ENCODE measurements around the gene RPRD2. TPM values are rescaled to one million over a fixed set of nuclear protein-coding genes. Genes with fewer than 3 reads are reported as not detected.

Gene RPRD2
- total RNA-seq, 1 donor from 2014 or later = 26.0 TPM

- Histone ChIP-seq H4K20me1 (ENCODE audit: insufficient read depth, low read length) (no peaks in the 10 kb centered on the region), H3K27me3 (ENCODE audit: insufficient read depth, low read length) (no peaks in the 10 kb centered on the region), H2AFZ (ENCODE audit: low read depth, low read length) (no peak overlapping the region), H3K9ac (ENCODE audit: low read length) (no peak overlapping the region), H3K27ac (ENCODE audit: low read depth, low read length) (no peak overlapping the region), H3K79me2 (ENCODE audit: insufficient read depth, low read length) (peaks cover 18% of the 10 kb centered on the region), H3K4me3 (ENCODE audit: insufficient read depth, low read depth, low read length) (no peak overlapping the region), H3K36me3 (ENCODE audit: insufficient read depth, low read length) (no peaks in the 10 kb centered on the region), H3K4me2 (ENCODE audit: low read length) (no peak overlapping the region), H3K4me1 (ENCODE audit: insufficient read depth, low read length) (peaks cover 21% of the 10 kb centered on the region), H3K9me3 (ENCODE audit: insufficient read depth, low read depth, low read length) (no peaks in the 10 kb centered on the region)
- TF ChIP-seq, protein P1, sequence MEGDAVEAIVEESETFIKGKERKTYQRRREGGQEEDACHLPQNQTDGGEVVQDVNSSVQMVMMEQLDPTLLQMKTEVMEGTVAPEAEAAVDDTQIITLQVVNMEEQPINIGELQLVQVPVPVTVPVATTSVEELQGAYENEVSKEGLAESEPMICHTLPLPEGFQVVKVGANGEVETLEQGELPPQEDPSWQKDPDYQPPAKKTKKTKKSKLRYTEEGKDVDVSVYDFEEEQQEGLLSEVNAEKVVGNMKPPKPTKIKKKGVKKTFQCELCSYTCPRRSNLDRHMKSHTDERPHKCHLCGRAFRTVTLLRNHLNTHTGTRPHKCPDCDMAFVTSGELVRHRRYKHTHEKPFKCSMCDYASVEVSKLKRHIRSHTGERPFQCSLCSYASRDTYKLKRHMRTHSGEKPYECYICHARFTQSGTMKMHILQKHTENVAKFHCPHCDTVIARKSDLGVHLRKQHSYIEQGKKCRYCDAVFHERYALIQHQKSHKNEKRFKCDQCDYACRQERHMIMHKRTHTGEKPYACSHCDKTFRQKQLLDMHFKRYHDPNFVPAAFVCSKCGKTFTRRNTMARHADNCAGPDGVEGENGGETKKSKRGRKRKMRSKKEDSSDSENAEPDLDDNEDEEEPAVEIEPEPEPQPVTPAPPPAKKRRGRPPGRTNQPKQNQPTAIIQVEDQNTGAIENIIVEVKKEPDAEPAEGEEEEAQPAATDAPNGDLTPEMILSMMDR (IDR thresholded peaks at IDR 0.05; ENCODE audit: insufficient read depth, low read depth, low read length) = no peak
- TF ChIP-seq EZH2 (IDR thresholded peaks at IDR 0.05; ENCODE audit: insufficient read depth, low read length) = no peak
- no peak for DNase-seq (ENCODE audit: low read depth)
- no peak for FAIRE-seq
- Mint-ChIP-seq H3K27ac (ENCODE audit: unreplicated experiment) (no peak overlapping the region), H3K27me3 (ENCODE audit: low read depth, unreplicated experiment) (no peaks in the 10 kb centered on the region), H3K4me3 (ENCODE audit: unreplicated experiment) (no peak overlapping the region), H3K36me3 (ENCODE audit: low read depth, unreplicated experiment) (peaks cover 20% of the 10 kb centered on the region), H3K9me3 (ENCODE audit: unreplicated experiment) (no peaks in the 10 kb centered on the region), H3K4me1 (ENCODE audit: low read depth, unreplicated experiment) (peaks cover 19% of the 10 kb centered on the region)
Measured at GRCh38 chr1:150512846-150513245, 148.9 kb downstream of the RPRD2 start.

- DNase-seq (ENCODE audit: low read depth) = no peak
- no peaks in the 10 kb centered on the region for H4K20me1 ChIP-seq (ENCODE audit: insufficient read depth, low read length)
- no peaks in the 10 kb centered on the region for H3K27me3 ChIP-seq (ENCODE audit: insufficient read depth, low read length)
- H3K79me2 ChIP-seq (ENCODE audit: insufficient read depth, low read length) = peaks cover 14% of the 10 kb centered on the region
- H3K27ac Mint-ChIP-seq (ENCODE audit: unreplicated experiment) = no peak overlapping the region
- no peak overlapping the region for H3K4me3 Mint-ChIP-seq (ENCODE audit: unreplicated experiment)
- no peaks in the 10 kb centered on the region for H3K27me3 Mint-ChIP-seq (ENCODE audit: low read depth, unreplicated experiment)
- FAIRE-seq = no peak
- no peak overlapping the region for H3K9ac ChIP-seq (ENCODE audit: low read length)
- no peak overlapping the region for H3K27ac ChIP-seq (ENCODE audit: low read depth, low read length)
- H3K36me3 ChIP-seq (ENCODE audit: insufficient read depth, low read length) = no peaks in the 10 kb centered on the region
- H3K9me3 Mint-ChIP-seq (ENCODE audit: unreplicated experiment) = no peaks in the 10 kb centered on the region
- H3K4me1 Mint-ChIP-seq (ENCODE audit: low read depth, unreplicated experiment) = peaks cover 15% of the 10 kb centered on the region
- TF ChIP-seq EZH2 (IDR thresholded peaks at IDR 0.05; ENCODE audit: insufficient read depth, low read length) = no peak
- TF ChIP-seq, protein P1 (IDR thresholded peaks at IDR 0.05; ENCODE audit: insufficient read depth, low read depth, low read length) = no peak
- H3K4me1 ChIP-seq (ENCODE audit: insufficient read depth, low read length) = peaks cover 15% of the 10 kb centered on the region
- H2AFZ ChIP-seq (ENCODE audit: low read depth, low read length) = no peak overlapping the region
- H3K9me3 ChIP-seq (ENCODE audit: insufficient read depth, low read depth, low read length) = no peaks in the 10 kb centered on the region
- no peak overlapping the region for H3K4me3 ChIP-seq (ENCODE audit: insufficient read depth, low read depth, low read length)
- peaks cover 16% of the 10 kb centered on the region for H3K36me3 Mint-ChIP-seq (ENCODE audit: low read depth, unreplicated experiment)
- H3K4me2 ChIP-seq (ENCODE audit: low read length) = no peak overlapping the region
Measured at GRCh38 chr1:150513351-150513791, 149.4 kb downstream of the RPRD2 start.

- Mint-ChIP-seq H3K27me3 (ENCODE audit: low read depth, unreplicated experiment) (no peaks in the 10 kb centered on the region), H3K27ac (ENCODE audit: unreplicated experiment) (no peak overlapping the region), H3K36me3 (ENCODE audit: low read depth, unreplicated experiment) (peaks cover 16% of the 10 kb centered on the region), H3K9me3 (ENCODE audit: unreplicated experiment) (no peaks in the 10 kb centered on the region), H3K4me3 (ENCODE audit: unreplicated experiment) (no peak overlapping the region), H3K4me1 (ENCODE audit: low read depth, unreplicated experiment) (peaks cover 11% of the 10 kb centered on the region)
- no peak for DNase-seq (ENCODE audit: low read depth)
- Histone ChIP-seq H3K36me3 (ENCODE audit: insufficient read depth, low read length) (no peaks in the 10 kb centered on the region), H3K79me2 (ENCODE audit: insufficient read depth, low read length) (peaks cover 5% of the 10 kb centered on the region), H3K27me3 (ENCODE audit: insufficient read depth, low read length) (no peaks in the 10 kb centered on the region), H3K4me1 (ENCODE audit: insufficient read depth, low read length) (peaks cover 7% of the 10 kb centered on the region), H3K9ac (ENCODE audit: low read length) (no peak overlapping the region), H3K9me3 (ENCODE audit: insufficient read depth, low read depth, low read length) (no peaks in the 10 kb centered on the region), H2AFZ (ENCODE audit: low read depth, low read length) (no peak overlapping the region), H3K4me2 (ENCODE audit: low read length) (no peak overlapping the region), H3K4me3 (ENCODE audit: insufficient read depth, low read depth, low read length) (no peak overlapping the region), H4K20me1 (ENCODE audit: insufficient read depth, low read length) (no peaks in the 10 kb centered on the region), H3K27ac (ENCODE audit: low read depth, low read length) (no peak overlapping the region)
- no peak for FAIRE-seq
- no peak for TF ChIP-seq EZH2 (IDR thresholded peaks at IDR 0.05; ENCODE audit: insufficient read depth, low read length)
- TF ChIP-seq, protein P1 (IDR thresholded peaks at IDR 0.05; ENCODE audit: insufficient read depth, low read depth, low read length) = no peak
Measured at GRCh38 chr1:150514260-150514659, 150.3 kb downstream of the RPRD2 start.

Data from astrocyte (in vitro differentiated cells and primary cell).